UCSD-AML1 (cell line): ENCODE results near the gene SYNPR.
"Not testable (repeated sequence)": the region's sequence is repeated elsewhere in the genome, so short reads cannot be mapped to it uniquely, and the experiment has no call there.

Source experiments
- DNase-seq: peaks from one replicate; lab custom pipeline; 2025; ENCODE audit not compliant: unreplicated experiment; lab: John Stamatoyannopoulos, UW

The SYNPR gene

DNA sequence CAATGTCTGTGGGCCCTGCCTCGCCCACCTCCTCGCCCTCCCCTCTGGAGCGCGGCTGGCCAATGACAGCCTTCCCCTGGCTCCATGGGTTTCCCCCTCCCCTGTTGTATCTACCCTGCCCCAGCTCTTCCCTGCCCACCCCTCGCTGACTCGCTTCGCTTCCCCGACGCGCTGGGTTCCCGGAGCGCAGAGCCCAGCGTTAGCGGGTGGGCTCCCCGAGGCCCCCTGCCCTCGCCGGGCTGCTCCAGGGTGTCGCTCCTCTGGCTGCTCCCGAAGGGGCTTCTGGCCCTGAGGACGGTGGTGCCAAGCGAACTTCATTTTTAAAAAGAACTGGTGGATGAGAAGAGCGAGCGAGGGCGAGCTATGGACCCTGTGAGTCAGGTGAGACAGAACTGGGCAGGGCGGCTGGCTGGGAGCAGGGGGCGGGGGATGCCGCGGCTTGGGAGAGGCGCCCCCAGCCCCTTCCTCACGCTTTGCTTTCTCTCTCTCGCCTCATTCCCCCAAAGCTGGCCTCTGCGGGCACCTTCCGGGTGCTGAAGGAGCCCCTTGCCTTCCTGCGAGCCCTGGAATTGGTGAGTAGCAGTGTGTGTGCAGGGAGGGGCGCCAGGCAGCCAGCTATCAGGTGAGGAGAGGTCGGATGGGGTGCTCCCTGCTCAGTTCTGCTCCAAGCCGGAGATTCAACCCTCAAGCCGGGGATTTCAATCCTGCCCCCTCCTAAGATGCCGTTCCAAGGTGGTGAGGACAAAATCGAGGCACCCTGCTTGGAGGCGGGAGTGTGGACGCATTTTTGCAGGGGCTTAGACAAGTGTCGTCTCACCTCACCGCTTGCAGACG lies at the start of gene SYNPR:
Gene SYNPR, plus strand, starts transcription at position 138 of the 834 bp plus-strand sequence.
- DNase-seq: no peak

DNA sequence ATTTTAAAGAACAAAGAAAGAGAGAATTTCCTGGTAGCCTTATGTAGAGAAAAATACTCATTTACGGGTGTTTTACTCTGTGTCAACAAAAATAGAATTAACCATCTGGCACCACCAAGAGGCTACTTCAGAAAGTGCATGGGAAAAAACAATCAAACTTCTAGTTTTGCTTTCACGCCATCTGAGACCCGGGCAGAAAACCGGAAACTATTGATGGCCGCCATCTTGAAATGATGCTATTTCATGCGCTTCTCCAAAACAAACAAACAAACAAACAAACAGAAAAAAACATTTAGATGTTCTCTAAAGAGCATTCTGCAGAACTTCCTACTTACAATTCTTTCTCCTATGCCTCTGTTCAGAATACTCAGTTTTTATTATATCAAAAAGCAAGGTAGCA lies 49.4 kb upstream of the SYNPR start:
- DNase-seq: no peak

DNA sequence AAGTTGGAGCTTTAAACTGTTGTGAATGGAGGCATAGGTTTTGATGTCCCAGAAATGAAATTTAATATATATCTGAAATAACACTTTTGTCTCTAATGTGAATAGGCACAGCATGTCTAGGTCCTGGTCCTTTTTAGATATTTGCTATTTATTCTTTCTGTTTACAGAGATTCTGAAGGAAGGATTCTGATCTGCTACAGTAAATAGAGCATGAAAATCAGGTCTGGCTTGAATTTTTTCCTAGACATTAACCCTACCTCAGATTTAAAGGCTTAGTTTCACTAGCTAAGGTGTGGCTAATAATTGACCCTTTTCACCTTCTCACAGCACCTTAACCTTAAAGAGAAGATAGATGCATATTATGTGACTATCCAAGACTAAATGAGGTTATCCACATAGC lies 48.0 kb upstream of the SYNPR start:
- DNase-seq: no peak

DNA sequence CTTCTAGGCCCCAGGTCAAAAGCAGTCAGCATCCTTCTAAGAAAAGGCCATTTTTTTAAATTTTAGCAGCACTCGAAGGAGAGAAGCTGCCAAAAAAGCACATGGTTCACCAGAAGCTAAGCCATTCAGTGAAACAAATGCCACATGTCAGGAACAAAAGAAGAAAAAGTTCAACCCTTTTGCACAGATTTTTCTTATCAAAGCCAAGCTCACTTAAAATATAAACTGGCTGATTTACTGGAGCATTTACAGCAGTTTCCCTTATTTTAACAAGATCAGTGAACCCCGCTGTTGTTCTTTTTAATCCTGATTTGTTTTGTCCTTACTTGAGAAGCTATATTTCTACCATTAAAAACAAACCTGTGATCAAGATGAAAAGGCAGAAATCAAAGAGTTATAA lies 46.5 kb upstream of the SYNPR start:
- no peak for DNase-seq

DNA sequence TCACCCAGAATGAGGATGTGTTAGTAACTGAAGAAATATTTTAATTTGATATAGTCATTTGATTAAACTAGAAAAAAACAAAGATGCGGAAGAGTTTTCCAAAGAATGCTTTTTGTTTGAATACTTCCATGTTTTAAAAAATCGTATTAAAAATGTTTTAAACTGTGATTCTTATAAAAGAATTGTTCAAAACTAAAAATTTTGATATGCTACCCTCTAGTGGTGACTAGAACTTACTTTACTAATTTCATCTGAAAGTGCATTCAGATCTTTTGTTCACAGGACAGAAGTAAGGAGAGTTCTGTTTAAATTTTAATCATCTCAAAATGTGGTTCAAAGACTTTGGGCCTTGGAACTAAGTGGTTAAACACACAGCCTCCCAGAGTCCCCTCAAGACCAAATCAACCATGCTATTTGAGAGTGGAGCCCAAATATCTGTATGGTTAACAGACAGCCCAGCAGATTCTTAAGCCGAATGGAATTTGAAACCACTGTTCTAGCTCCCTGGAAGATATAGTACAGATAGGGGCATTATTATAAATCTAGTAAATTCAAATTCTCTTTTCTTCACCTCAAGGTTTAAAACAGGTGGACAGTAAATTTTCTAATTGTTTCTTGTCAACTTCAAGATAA lies 45.2 kb upstream of the SYNPR start:
- DNase-seq: no peak

DNA sequence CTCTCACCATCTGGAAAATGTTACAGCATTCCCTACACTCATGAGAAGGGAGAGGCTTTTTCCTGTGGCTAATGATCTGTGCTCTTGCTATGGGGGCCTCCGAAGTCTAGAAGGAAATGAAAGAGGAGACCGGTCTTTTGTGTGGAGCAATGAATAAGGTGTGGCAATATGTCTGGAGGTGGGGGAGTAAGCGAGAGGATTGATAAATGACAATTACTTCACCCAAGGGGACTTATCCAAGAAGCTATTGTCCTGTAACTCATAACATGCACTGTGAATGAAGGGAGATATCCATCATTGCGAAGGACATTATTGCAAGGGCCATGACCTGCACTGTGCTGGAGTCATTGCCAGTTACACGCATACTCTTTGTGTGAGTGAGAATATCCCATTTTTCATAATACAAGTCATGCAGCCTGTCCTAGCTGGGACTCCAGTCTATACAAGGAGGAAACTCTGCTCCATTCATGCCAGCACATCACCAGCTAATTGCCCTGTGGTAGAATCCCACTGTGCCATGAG lies 37.7 kb upstream of the SYNPR start:
- no peak for DNase-seq

DNA sequence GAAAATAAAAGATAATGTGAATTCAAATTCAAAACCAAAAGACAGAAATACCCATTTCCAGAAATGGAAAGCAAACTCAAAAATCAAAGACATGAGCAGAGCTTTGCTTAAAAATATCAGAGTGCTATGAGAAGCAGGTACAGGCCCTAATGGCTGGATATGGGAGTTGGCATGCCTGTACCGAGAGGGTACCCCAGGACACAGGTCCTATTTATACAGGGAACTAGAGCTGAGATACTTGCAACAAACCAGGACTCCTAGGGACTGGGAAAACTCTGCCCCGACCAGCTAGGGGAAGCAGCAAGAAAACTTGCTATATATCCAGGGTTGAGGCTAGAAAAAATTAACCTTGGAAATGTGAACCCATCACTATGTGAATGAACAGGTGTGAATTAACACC lies 36.0 kb upstream of the SYNPR start:
- no peak for DNase-seq

DNA sequence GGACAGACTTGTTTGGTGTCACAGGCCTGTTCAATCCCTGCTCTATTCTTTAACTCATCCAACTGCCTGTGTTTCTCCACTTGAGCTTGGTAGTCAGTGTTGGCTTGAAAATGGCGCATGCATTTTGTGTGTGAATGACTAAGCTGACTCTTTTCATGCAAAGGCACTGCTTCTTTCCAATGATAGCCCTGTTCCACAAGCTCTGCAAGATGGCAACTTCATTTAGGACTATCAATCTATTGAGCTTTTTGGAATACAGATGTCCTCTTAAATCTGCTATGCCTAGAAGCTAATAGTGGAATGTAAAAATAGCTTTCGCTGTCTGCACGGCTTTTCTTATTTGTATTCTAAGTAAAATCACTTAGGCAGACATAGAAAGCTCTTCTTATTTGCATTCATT lies 33.6 kb upstream of the SYNPR start:
- DNase-seq: no peak

DNA sequence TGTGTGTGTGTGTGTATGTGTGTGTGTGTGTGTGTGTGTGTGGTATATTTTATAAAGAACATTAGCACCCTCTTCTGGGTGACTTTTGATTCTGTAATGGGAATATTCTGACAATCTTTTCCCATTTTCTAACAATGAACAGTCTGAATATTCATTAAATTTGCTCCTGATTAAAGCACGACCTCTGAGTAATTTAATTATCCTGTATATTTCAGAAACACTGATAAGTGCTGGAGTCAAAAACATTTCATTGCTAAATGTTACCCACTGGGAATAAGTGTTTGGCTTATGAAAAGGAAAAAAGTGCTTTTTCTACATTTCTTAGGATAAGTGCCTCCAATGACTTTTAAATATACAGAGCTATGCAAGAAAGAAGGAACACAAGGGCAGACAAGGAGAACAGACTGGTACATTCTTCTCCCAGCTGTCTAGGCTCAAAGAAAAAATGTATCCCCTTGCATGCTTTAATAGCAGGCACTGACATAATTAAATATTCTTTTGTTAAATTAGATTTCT lies 32.3 kb upstream of the SYNPR start:
- no peak for DNase-seq

DNA sequence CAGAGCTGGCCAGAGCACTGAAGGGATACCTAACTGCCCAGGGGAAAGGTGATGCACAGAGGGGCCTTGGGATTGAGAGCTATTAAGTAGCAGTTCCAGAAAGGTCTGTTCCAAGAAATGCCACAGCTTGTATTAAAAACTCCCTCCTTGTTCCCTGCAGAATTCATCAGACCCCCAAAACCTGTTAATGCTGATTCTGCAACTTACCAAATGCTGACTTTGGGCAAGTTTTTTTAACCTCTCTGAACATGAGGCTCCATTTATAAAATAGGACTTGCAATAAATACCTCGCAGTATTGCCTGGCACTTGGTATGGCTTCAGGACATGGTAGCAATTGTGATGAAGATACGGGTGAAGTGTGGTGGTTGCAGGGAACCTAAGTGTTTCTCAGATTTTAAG lies 30.1 kb upstream of the SYNPR start:
- DNase-seq: no peak

DNA sequence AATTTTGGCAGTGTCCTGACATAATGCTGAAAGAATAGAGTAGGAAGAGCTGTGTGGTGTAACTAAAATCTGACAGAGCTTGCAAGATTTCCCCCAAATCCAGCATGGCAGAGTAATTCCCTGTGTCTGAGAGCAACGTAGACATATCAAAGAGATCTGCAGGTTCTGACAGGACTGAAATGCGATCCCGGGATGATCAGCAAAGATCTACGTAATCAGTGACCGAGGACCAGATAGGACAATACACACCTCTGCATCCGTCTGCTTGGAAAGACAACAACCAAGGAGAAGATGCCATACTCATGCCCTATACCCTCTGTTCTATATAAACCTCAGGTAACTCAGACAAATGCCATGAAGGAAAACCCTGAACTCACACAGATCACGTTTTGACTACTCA lies 26.6 kb upstream of the SYNPR start:
- no peak for DNase-seq

DNA sequence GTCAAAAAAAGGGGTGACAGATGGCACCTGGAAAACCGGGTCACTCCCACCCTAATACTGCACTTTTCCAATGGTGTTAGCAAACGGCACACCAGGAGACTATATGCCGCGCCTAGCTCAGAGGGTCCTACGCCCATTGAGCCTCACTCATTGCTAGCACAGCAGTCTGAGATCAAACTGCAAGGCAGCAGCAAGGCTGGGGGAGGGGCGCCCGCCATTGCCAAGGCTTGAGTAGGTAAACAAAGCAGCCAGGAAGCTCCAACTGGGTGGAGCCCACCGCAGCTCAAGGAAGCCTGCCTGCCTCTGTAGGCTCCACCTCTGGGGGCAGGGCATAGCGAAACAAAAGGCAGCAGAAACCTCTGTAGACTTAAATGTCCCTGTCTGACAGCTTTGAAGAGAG lies 22.3 kb upstream of the SYNPR start:
- DNase-seq: not testable (repeated sequence)

DNA sequence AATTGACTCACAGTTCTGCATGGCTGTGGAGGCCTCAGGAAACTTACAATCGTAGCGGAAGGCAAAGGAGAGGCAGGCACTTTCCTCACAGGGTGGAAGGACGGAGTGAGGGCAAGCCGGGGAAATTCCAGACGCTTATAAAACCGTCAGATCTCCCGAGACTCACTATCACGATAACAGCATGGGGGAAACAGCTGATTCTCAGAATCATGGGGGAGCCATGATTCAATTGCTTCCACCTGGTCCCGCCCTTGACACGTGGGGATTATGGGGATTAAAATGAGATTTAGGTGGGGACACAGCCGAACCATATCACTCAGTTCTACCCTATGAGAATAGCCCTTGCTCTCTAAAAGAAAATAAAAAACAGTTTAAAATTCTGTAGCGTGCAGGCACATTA lies 13.4 kb upstream of the SYNPR start:
- DNase-seq: no peak

DNA sequence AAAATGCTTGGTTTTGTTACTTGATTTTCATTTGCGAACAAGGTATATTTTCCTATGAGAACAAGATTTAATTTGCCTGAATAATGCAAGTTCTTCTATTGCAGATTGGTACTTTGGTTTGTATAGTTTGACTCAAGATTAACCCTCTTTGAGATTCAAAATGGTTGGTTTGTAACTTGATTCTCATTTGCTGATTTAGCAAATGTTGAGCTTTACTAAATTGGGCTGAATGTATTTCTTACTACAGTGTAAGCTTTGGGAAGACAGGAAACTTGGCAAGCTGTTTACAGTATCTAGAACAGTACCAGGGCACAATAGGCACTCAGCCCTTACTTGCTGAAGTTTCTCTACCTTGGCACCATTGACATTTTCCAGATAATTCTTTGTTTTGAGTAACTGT lies 3.7 kb upstream of the SYNPR start:
- no peak for DNase-seq

DNA sequence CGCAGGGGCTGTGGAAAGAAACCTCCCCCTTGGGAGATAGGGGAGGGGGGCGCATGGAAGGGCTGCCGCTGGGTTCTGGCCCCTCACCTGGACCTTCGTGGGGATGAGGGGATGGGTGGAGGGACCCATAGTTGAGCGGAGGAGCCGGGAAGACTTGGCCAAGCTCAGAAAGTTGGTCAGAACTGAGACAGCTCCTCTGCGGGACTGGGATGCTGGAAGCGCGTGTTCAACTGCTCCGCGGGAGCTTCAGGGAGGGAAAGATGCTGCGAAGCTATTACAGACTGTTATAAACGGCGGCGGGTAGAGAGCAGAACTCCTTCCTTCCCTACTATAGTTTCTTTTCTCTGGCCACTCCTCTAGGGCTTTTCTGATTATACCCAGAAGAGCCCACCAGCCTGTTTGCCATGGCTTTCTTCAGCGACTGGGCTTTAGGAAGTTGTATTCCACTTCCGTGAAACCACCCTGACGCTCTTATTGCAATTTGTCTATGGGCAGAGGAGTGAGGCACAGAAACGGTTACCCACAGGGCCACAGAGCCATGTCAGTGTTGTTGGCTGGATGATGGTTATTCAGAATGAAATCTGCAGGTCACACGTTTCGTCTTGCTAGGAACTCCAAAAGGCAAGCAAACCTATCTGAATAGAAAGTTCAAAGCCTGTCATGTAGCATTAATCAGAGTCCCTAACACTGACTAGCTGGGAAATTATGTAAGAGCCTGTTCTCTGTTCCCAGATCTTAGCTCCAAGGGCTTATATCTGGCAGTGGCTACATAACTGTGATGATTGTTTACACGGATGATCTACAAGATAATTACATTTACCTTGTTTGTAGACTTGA lies 1.1 kb downstream of the SYNPR start:
- no peak for DNase-seq

DNA sequence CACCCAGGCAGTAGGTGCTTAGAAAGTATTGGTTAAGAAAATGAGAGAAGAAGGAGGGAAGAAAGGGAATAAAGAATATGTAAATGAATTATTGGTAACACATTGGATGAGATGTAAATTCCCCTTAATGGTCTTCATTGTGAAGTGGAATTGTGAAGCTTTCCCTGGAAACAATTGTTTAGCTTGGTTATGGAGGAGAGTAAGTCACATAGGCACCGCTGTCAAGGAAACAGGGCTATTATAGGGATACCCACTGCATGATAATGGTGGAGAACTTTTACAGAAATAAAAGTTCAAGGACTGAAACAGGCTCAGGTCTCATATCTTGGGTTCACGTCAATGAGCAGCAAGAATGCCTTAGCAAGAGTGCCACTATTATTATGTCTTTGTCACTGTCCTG lies 9.5 kb downstream of the SYNPR start:
- DNase-seq: no peak

DNA sequence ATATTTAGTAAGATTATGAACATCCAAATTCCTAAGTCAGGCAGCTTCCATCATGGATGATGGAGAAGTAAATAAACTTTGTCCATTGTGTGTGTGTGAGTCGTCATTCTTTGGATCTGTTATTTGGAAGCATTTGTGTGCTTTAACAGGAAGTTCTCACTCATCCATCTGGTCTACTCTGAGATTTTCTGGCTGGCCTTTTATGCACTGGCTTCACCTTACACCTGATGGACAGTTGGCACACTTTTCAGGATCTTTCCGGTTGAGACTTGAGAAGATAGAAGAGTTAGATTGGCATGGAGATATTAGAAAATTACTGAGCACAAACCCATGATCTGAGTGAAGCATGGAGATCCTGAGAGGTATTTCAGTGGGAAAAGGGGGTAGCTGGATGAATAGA lies 12.6 kb downstream of the SYNPR start:
- DNase-seq: no peak

DNA sequence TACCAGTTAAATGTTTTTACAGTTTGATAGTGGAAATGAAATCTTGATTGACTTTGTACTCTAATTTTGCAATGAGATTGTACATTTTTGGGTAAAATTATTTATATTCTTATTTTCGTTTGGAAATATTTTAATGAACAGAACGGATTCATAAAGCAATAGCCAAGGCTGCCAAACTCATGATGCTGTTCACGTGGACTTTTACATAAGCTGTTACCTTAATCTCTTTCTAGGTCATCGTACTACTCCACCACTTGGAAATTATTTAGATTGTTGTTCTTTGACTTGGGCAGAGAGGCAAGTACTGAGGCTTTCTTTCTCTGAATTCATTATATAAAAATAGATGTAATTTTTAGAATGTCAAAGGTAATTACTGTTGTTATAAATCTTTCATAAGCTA lies 16.2 kb downstream of the SYNPR start:
- no peak for DNase-seq

DNA sequence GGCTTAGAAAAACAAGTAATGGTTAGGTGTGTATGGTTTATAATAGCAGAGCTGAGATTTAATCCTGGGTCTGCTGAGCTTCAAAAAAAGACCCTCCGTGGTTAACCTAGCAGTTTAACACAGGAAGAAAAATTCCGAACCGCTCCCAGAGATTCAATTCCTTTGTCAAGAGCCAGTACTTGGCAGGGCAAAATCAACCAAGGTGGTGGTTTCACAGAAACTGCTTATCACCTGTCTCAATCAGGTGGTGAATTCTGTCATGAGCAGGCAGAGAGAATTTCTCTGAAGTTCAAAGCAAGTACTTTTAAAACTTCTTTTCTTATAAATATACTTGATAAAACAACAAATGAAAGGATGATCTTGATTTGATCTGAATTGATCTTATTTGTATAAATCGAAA lies 17.2 kb downstream of the SYNPR start:
- no peak for DNase-seq

DNA sequence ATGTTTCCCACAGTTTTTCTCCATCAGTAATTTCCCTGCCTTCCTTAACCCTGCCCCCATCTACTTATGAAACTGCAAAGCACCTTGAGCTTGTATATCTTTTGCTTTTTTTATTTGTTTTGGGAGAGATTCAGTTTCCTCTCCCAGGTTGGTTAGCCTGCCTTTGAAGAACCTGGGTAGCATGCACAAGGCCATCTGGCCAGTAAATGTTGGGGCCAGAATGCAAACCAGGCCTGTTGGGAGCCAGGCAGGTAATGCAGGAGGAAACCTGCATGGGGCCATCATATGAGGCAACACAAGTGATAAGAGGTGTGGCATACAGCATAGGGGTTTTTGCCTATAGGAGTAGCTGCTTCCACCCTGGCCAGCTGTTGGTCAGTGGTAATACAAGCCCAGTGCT lies 17.7 kb downstream of the SYNPR start:
- no peak for DNase-seq

DNA sequence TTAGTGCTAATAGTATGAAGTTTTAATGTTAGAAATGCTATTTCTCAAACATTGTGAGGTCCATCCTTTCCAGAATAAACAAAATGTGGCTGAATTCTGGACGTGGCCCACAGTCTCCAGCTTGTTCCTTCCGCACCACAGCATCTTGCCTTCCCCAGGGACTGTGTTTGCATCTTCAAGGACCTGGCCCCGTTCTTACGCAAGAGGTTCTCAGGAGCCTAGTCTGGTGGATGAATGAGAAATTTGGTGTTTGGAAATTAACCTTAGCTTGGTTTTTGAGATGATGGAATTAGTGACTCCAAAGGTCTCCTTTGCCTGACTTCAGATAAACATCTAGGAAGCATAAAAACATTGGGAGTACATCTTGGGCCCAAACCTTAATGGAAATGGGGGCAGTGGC lies 18.1 kb downstream of the SYNPR start:
- DNase-seq: no peak

DNA sequence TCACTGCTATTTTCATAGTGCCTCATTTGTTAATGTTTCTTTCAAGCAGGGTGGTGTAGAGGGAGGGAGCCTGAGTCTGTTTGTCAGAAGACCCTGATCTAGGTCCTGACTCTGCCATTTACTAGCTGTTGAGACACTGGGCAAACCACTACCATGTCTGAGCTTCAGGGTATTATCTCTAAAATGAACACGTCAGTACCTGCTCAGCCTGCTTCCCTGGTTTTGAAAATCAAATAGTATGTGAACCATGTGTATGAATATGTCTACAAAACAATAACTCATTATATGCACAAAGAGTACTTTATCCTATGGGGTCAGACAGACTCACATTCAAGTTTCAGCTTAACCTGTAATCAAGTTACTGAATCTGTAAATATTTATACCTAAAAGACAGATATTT lies 25.1 kb downstream of the SYNPR start:
- no peak for DNase-seq
